Measurements from ENCODE around the gene CCDC144A. TPM values are rescaled to one million over a fixed set of nuclear protein-coding genes. Genes with fewer than 3 reads are reported as not detected.
A peak's percentile ranks its signal among the peaks of the same experiment; 100 is the strongest.
"Not testable (repeated sequence)": the region's sequence is repeated elsewhere in the genome, so short reads cannot be mapped to it uniquely, and the experiment has no call there.

CCDC144A gene
- total RNA-seq, 4 donors from 2014 or later, result 0.58 to 7.5 (median 3.6) TPM

GRCh38 chr17:16751224-16751923 is 61.3 kb downstream of the CCDC144A start:
- H3K9me3 ChIP-seq, result not testable (repeated sequence)
- WGBS, result 0% methylated on average over 3 of the region's 10 CpGs

GRCh38 chr17:16751924-16752287 is 61.9 kb downstream of the CCDC144A start:
- intact Hi-C loops (cut with DNase I); H3K4me3 ChIP-seq; DNase-seq (ENCODE audit: extremely low spot score); H3K4me1 ChIP-seq; H3K27me3 ChIP-seq; H3K36me3 ChIP-seq; H3K27ac ChIP-seq (replicated peaks in 1 of 4); H3K9me3 ChIP-seq: not testable (repeated sequence)
- 87% methylated on average over 8 of the region's 10 CpGs for WGBS

More at GRCh38 chr17:16751224-16751923, 61.3 kb downstream of the CCDC144A start:
- DNase-seq (ENCODE audit: extremely low spot score); H3K27ac ChIP-seq (replicated peaks in 1 of 4); H3K36me3 ChIP-seq; H3K4me3 ChIP-seq; H3K4me1 ChIP-seq; intact Hi-C loops (cut with DNase I); H3K27me3 ChIP-seq: not testable (repeated sequence)
- TF ChIP-seq, protein P1, sequence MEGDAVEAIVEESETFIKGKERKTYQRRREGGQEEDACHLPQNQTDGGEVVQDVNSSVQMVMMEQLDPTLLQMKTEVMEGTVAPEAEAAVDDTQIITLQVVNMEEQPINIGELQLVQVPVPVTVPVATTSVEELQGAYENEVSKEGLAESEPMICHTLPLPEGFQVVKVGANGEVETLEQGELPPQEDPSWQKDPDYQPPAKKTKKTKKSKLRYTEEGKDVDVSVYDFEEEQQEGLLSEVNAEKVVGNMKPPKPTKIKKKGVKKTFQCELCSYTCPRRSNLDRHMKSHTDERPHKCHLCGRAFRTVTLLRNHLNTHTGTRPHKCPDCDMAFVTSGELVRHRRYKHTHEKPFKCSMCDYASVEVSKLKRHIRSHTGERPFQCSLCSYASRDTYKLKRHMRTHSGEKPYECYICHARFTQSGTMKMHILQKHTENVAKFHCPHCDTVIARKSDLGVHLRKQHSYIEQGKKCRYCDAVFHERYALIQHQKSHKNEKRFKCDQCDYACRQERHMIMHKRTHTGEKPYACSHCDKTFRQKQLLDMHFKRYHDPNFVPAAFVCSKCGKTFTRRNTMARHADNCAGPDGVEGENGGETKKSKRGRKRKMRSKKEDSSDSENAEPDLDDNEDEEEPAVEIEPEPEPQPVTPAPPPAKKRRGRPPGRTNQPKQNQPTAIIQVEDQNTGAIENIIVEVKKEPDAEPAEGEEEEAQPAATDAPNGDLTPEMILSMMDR (IDR thresholded peaks at IDR 0.05), result peak in 1 of 3 experiments; percentile 40

DNA sequence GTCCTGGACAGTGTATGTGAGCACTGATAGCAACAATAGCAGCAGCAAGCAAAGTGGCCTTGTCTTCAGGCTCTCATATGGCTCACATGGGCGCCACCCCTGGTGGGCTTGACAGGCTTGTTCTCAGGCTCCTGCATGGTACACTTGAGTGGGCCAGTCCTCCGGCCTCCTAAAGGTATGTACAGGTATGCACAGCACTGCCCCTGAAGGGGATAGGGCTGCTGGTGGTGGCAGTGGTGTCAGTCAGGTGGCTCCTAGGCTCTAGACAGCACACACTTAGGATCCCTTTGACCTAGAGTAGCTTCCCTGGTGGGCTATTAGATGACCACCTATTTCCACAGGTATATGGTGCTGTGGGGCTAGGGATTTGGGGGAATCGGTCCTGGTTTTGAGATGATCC is 67.5 kb downstream of the CCDC144A start:
- H3K27ac ChIP-seq (replicated peaks in 1 of 4); H3K4me1 ChIP-seq; intact Hi-C loops (cut with DNase I); H3K4me3 ChIP-seq; H3K27me3 ChIP-seq; H3K36me3 ChIP-seq; DNase-seq (ENCODE audit: extremely low spot score); H3K9me3 ChIP-seq: not testable (repeated sequence)
- no CpG with 5 or more reads among the region's 3 CpGs for WGBS

DNA sequence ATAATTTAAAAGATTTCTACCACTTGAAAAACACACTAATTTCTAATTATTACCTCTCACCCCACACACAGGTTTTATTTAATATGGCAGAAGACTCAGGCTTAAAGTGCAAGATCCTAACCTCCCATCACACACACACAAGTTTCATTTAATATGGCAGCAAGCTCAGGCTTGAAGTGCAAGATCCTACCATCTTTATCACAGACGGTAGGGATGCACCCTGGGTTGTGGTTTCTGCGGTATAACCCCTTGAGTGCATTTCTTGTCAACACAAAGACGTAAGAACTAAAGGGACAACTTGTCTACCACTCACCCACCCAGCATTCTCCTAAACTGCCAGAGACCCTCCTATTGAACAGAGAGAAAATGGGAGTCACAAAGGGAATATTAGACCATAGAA is 68.1 kb downstream of the CCDC144A start:
- H3K4me1 ChIP-seq; H3K27me3 ChIP-seq; H3K36me3 ChIP-seq; H3K4me3 ChIP-seq; H3K27ac ChIP-seq (replicated peaks in 1 of 4); intact Hi-C loops (cut with DNase I); DNase-seq (ENCODE audit: extremely low spot score); H3K9me3 ChIP-seq: not testable (repeated sequence)
- WGBS, result 81% methylated on average over 3 of the region's 3 CpGs

DNA sequence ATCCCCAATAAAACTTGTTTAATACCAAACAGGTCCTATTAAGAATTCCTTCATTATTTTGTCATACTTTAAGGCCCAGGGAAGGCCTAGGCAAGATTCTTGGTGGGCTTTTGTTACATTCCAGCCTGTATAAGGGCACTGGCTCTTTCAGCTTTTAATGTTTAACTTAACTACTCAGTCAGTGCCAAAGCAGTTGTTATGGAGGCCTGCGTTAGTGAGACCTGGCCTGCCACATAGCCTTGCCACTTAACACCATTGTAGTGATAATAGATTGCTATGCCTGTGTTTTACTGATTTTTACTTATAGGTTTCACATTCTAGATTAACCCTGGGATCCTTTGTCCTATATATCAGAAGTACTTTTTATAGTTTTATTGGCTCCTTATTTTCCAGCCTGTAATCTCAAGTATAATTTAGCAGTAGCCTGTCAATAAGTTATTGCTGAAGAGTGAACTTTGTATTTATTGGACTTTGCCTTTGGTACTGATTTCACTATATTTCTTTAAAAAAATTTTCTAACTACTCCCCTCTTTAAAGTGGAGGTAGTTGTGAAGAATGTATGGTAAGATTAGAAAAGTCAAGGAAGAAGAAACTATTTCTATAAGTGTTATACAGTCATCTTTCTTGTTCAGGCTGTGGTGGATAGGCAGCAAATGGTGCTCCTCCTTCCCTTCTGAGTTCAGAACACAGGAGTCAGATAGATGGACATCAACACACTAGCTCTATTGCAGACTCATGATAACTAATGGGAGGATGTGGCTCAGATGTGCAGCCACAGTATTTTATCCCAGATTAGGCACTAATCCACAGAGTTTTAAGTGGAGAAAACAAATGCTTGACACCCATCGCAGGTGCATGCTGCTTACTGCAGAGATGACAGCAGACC is 78.5 kb downstream of the CCDC144A start:
- H3K9me3 ChIP-seq; intact Hi-C loops (cut with DNase I); H3K4me1 ChIP-seq; H3K36me3 ChIP-seq; H3K27ac ChIP-seq (replicated peaks in 1 of 4); H3K27me3 ChIP-seq; DNase-seq (ENCODE audit: extremely low spot score); H3K4me3 ChIP-seq: not testable (repeated sequence)
- no CpG with 5 or more reads among the region's 2 CpGs for WGBS

- H3K36me3 ChIP-seq; H3K4me3 ChIP-seq; H3K4me1 ChIP-seq; DNase-seq (ENCODE audit: extremely low spot score); H3K27ac ChIP-seq (replicated peaks in 1 of 4); H3K9me3 ChIP-seq; intact Hi-C loops (cut with DNase I); H3K27me3 ChIP-seq: not testable (repeated sequence)
- no CpG with 5 or more reads among the region's 4 CpGs for WGBS
Observed at GRCh38 chr17:16772394-16773145, 82.5 kb downstream of the CCDC144A start.

DNA sequence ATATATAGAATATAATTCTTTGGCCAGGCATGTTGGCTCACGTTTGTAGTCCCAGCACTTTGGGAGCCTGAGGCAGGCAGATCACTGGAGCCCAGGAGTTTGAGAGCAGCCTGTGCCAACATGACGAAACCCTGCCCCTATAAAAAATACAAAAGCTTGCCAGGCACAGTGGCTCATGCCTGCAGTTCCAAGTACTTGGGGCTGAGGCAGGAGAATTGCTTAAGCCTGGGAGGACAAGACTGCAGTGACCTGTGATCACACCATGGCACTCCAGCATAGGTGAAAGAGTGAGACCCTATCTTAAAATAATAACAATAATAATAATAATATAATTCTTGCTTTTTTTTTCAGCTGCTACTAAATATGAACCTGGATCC is 83.1 kb downstream of the CCDC144A start:
- H3K27me3 ChIP-seq; DNase-seq (ENCODE audit: extremely low spot score); H3K4me1 ChIP-seq; H3K9me3 ChIP-seq; H3K4me3 ChIP-seq; H3K36me3 ChIP-seq; H3K27ac ChIP-seq (replicated peaks in 1 of 4); intact Hi-C loops (cut with DNase I): not testable (repeated sequence)
- WGBS, result no CpG with 5 or more reads among the region's 2 CpGs

DNA sequence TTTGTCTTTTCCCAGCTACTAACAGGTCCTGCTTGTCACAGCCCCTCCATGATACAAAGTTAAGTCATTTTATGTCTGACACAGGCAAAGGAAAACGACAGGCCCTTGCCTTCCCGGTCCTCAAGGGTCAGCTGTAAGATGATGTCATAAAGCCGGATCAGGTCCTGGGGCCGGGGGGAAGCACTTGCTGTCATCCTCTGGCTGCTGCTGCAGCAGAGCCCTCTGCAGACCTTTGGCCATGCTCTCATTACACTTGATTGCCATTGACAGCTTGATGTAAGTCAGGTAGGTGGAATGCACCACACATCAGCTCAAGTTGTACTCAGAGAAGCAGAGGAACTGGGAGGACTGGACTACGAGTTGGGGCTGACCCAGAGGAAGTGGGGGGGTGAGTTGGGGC is 97.8 kb downstream of the CCDC144A start:
- H3K4me3 ChIP-seq; H3K27me3 ChIP-seq; intact Hi-C loops (cut with DNase I); DNase-seq (ENCODE audit: extremely low spot score); H3K36me3 ChIP-seq; H3K27ac ChIP-seq (replicated peaks in 1 of 4); H3K4me1 ChIP-seq; H3K9me3 ChIP-seq: not testable (repeated sequence)
- WGBS, result 59% methylated on average over 3 of the region's 5 CpGs

- H3K27ac ChIP-seq (replicated peaks in 1 of 4); H3K4me3 ChIP-seq; intact Hi-C loops (cut with DNase I); H3K36me3 ChIP-seq; H3K27me3 ChIP-seq; DNase-seq (ENCODE audit: extremely low spot score); H3K4me1 ChIP-seq; H3K9me3 ChIP-seq: not testable (repeated sequence)
- WGBS, result 69% methylated on average over 5 of the region's 11 CpGs
Observed at GRCh38 chr17:16788889-16789536, 99.0 kb downstream of the CCDC144A start.

DNA sequence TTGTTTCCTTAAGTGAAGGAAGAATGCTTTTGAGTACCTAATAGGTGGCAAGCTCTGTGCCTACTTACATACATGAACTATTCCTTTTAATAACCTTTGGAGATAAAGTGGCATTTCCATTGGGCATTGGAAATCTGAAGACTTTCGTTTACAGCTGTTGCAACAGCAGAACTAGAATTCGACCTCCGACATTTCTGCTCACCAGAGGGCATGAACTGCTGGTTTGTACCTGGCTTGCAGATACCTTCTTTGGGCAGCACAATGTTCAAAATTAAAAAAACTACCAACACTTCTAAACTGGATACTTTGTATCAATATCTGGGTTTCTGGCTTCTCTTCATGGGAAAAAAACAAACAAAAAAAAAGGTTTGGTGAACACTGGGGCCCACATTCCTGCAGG is 99.6 kb downstream of the CCDC144A start:
- WGBS, result 81% methylated on average over 3 of the region's 3 CpGs
- H3K4me1 ChIP-seq; H3K4me3 ChIP-seq; DNase-seq (ENCODE audit: extremely low spot score); H3K27ac ChIP-seq (replicated peaks in 1 of 4); H3K36me3 ChIP-seq; intact Hi-C loops (cut with DNase I); H3K27me3 ChIP-seq; H3K9me3 ChIP-seq: not testable (repeated sequence)

- H3K9me3 ChIP-seq; intact Hi-C loops (cut with DNase I); H3K4me3 ChIP-seq; H3K27ac ChIP-seq (replicated peaks in 1 of 4); H3K4me1 ChIP-seq; H3K36me3 ChIP-seq; H3K27me3 ChIP-seq; DNase-seq (ENCODE audit: extremely low spot score): not testable (repeated sequence)
- WGBS, result 93% methylated on average over 4 of the region's 9 CpGs
Observed at GRCh38 chr17:16790313-16790871, 100.4 kb downstream of the CCDC144A start.
